ENCODE measurements around the gene MAML2.

The MAML2 gene

DNA sequence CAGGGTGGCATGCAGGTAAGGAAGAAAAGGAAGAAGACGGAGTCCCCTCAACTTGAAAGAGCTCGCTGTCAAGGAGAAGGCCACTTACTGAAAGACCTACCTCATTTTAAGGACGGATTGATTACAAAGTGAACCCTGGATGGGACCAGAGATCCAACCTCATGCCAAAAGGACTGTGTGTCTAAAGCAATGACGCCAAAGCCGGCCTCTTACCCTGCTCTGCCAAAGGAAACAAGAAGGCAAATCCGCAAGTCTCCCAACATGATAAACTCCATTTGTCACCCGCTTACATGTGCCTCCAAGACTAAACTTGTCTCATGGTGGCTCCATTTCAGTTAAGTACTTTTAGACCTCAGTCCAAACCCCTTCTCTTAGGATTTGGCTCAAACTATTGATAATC is 270.4 kb downstream of the MAML2 start:
- H3K27ac ChIP-seq = no peak overlapping the region

DNA sequence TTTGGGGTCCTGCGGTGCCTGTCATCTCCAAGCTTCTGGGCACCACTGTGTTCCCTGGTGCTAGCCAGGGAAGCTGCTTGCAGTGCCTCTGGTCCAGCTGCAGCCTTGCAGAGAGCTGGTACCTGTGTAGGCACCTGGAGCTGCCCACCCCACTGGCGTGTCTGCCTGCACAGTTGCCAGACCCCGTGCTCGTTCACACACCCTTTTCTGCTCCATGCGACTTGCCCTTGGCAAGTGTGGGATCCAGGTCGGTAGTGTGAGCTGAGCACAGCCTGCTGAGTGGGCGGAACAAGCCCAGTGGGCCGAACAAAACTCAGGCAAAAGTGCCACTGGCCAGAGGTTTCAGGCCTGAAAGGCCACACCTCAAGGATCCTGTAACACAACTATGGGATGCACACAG is 272.5 kb downstream of the MAML2 start:
- H3K27ac ChIP-seq = no peak overlapping the region
- TF ChIP-seq CTCF (IDR thresholded peaks at IDR 0.05) (no peak), ZFX (IDR thresholded peaks at IDR 0.05; ENCODE audit: borderline replicate concordance) (no peak)

More for the DNA sequence above, 270.4 kb downstream of the MAML2 start:
- TF ChIP-seq CTCF (IDR thresholded peaks at IDR 0.05) (no peak), ZFX (IDR thresholded peaks at IDR 0.05; ENCODE audit: borderline replicate concordance) (no peak)

GRCh38 chr11:96067160-96067559 is 275.8 kb downstream of the MAML2 start:
- no peak overlapping the region for H3K27ac ChIP-seq
- TF ChIP-seq CTCF (IDR thresholded peaks at IDR 0.05) = no peak
- TF ChIP-seq ZFX (IDR thresholded peaks at IDR 0.05; ENCODE audit: borderline replicate concordance) = no peak

DNA sequence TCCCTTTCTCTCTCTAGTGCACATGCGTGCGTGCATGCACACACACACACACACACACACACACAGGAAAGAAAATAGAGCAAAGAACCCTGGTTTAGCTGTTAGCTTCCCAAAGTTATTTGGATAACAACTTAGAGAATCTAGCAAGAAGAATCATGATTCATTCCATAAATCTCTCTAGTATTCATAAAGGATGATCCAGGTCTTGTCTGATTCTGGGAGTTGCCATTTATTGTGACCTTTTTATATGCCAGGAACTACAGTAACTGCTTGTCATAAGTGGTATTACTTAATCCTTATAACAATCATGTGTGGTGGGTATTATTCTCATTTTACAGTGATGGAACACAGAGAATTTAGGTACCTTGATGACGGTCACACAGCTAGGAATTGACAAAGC is 277.6 kb downstream of the MAML2 start:
- no peak for TF ChIP-seq ZFX (IDR thresholded peaks at IDR 0.05; ENCODE audit: borderline replicate concordance)
- TF ChIP-seq CTCF (IDR thresholded peaks at IDR 0.05) = no peak
- no peak overlapping the region for H3K27ac ChIP-seq

DNA sequence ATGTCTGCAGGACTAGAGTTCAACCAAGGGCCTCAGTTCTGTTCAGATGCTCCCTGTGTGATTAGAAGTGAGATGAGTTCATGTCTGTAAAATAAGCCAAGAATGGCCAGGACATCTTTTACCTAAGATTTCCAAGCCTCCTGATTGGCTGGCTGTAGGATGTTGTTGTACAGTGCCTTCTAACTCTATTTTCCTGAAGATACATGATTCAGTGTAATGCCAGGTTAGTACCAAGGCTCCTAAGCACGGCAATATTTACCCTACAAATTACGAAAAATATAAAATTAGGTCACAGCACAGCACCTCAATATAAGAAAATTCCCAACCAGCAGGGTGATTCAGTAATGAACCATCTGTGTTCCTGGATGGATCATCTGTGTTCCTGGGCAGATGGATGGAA is 279.1 kb downstream of the MAML2 start:
- TF ChIP-seq ZFX (IDR thresholded peaks at IDR 0.05; ENCODE audit: borderline replicate concordance) (no peak), CTCF (IDR thresholded peaks at IDR 0.05) (no peak)
- H3K27ac ChIP-seq = no peak overlapping the region

- no peak for TF ChIP-seq CTCF (IDR thresholded peaks at IDR 0.05)
- no peak overlapping the region for H3K27ac ChIP-seq
These were observed 279.9 kb downstream of the MAML2 start for GRCh38 chr11:96063053-96063452.

GRCh38 chr11:96062134-96062533 is 280.9 kb downstream of the MAML2 start:
- TF ChIP-seq CTCF (IDR thresholded peaks at IDR 0.05) = no peak
- TF ChIP-seq ZFX (IDR thresholded peaks at IDR 0.05; ENCODE audit: borderline replicate concordance) = no peak
- H3K27ac ChIP-seq = no peak overlapping the region

All from 22Rv1 (cell line).